Upper lobe of left lung (tissue), 6 donors: ENCODE data around the gene WBP2. TPM values are rescaled to one million over a fixed set of nuclear protein-coding genes. Genes with fewer than 3 reads are reported as not detected.
A peak's percentile ranks its signal among the peaks of the same experiment; 100 is the strongest.
"Not testable (repeated sequence)": the region's sequence is repeated elsewhere in the genome, so short reads cannot be mapped to it uniquely, and the experiment has no call there.

Experiments
- ATAC-seq, 2 donors: fragments of 200-7000 bp; cut with Tn5 transposase; one replicate each; pipeline ENCODE4 v1.9.1; 2022; ENCODE audit warnings: mild to moderate bottlenecking in 2 of 2, moderate library complexity in 2 of 2; ENCODE audit not compliant: low FRiP score in 2 of 2
- DNase-seq, 2 donors: peaks; one replicate each; pipeline ENCODE4 v3.0.0-alpha.2; 2019 to 2020
- H3K27ac ChIP-seq, 4 donors: fragments of 200-600 bp; sonication (generic); one replicate each; pipeline ENCODE4 v1.5.1; 2016 to 2019
- H3K27me3 ChIP-seq, 4 donors: fragments of 200-600 bp; sonication (generic); one replicate each; pipeline ENCODE4 v1.5.1; 2017 to 2019
- H3K36me3 ChIP-seq, 4 donors: fragments of 200-600 bp; sonication (generic); one replicate each; pipeline ENCODE4 v1.5.1; 2016 to 2019
- H3K4me1 ChIP-seq, 4 donors: fragments of 200-600 bp; sonication (generic); one replicate each; pipeline ENCODE4 v1.5.1; 2018 to 2019
- H3K4me3 ChIP-seq, 4 donors: fragments of 200-600 bp; sonication (generic); one replicate each; pipeline ENCODE4 v1.5.1; 2017 to 2019; ENCODE audit warnings: mild to moderate bottlenecking in 2 of 4, moderate library complexity in 1 of 4
- H3K9me3 ChIP-seq, 4 donors: fragments of 200-600 bp; sonication (generic); one replicate each; pipeline ENCODE4 v1.5.1; 2018 to 2019
- CTCF ChIP-seq, 6 experiments: fragments of 450-650 bp in 4 of 6; fragments of 200-600 bp in 2 of 6; sonication (generic) in 2 of 6; IDR thresholded peaks; one replicate each; pipeline ENCODE4 v1.5.1; 2016 to 2019; ENCODE audit warnings: antibody characterized with exemption in 6 of 6
- EP300 ChIP-seq, 4 donors: sonication (generic); formaldehyde crosslinking; IDR thresholded peaks; one replicate each; pipeline ENCODE4 v1.5.1; 2017; ENCODE audit warnings: antibody characterized with exemption in 4 of 4, control low read depth in 2 of 4
- POLR2A ChIP-seq, 4 donors: fragments of 450-650 bp; IDR thresholded peaks; one replicate each; pipeline ENCODE4 v1.5.1; 2016 to 2017; ENCODE audit warnings: antibody characterized with exemption in 4 of 4, mild to moderate bottlenecking in 2 of 4
- POLR2AphosphoS5 ChIP-seq, 2 donors: sonication (generic); formaldehyde crosslinking; IDR thresholded peaks; one replicate each; pipeline ENCODE4 v1.5.1; 2017; ENCODE audit warnings: antibody characterized with exemption in 2 of 2
- WGBS, 2 donors: methylation state at CpG; one replicate each; pipeline ENCODE4 v1.1.5; 2017 to 2018; 5-methylcytosine and 5-hydroxymethylcytosine counted together
- total RNA-seq, 6 donors: library from RNA; depleted of rRNA in 4 of 6; stranded (reverse); fragments of >200 nt in 4 of 6; gene quantifications; one replicate each; pipeline versions ENCODE4 v1.1.0 to v1.2.1, GENCODE V29; 2016 to 2021
- donor health status: DM: no; HTN: no; CAD: no; lungs with moderate emphysema.
- donor health status: DM: no; HTN: yes; CAD: no; lungs with severe emphysema.

WBP2 gene
- total RNA-seq, 6 donors from 2014 or later, result 70.1 to 183 (median 87.8) TPM

- ATAC-seq (no peak), DNase-seq (peak in 1 of 2 donors; percentile 43)
- H3K4me1 ChIP-seq, result peaks cover 53 to 69% (median 60%) of the 10 kb centered on the region in 4 donors
- H3K27ac ChIP-seq, result peak overlapping the region; percentile 82 to 94 (median 86)
- no peaks in the 10 kb centered on the region for H3K9me3 ChIP-seq
- peaks cover 0 to 3% (median 0%) of the 10 kb centered on the region in 4 donors for H3K27me3 ChIP-seq
- 57 to 72% methylated on average over 10 to 11 of the region's 11 CpGs for WGBS, 2 donors
- H3K36me3 ChIP-seq, result peaks cover 0 to 24% (median 10%) of the 10 kb centered on the region in 4 donors
- no peak overlapping the region for H3K4me3 ChIP-seq
- TF ChIP-seq POLR2A (IDR thresholded peaks at IDR 0.05) (no peak), POLR2AphosphoS5 (IDR thresholded peaks at IDR 0.05) (no peak), EP300 (IDR thresholded peaks at IDR 0.05) (peak in 1 of 4 donors; percentile 30)
Measured at GRCh38 chr17:75873587-75874322, 18.6 kb upstream of the WBP2 start.

GRCh38 chr17:75872434-75873351 is 17.6 kb upstream of the WBP2 start:
- Histone ChIP-seq H3K9me3 (no peaks in the 10 kb centered on the region), H3K27ac (peak overlapping the region; percentile 82 to 94 (median 86)), H3K27me3 (peaks cover 0 to 2% (median 0%) of the 10 kb centered on the region in 4 donors), H3K4me1 (peaks cover 48 to 63% (median 55%) of the 10 kb centered on the region in 4 donors), H3K36me3 (peaks cover 0 to 24% (median 10%) of the 10 kb centered on the region in 4 donors), H3K4me3 (no peak overlapping the region)
- TF ChIP-seq CTCF (IDR thresholded peaks at IDR 0.05) (no peak), POLR2A (IDR thresholded peaks at IDR 0.05) (peak in 1 of 4 donors; percentile 13), EP300 (IDR thresholded peaks at IDR 0.05) (no peak), POLR2AphosphoS5 (IDR thresholded peaks at IDR 0.05) (peak; percentile 6 to 33)
- WGBS, 2 donors, result 28 to 43% methylated on average over 3 to 13 of the region's 13 CpGs
- ATAC-seq (peak; percentile 57 to 68), DNase-seq (peak in 1 of 2 donors; percentile 74)

GRCh38 chr17:75870228-75870627 is 15.1 kb upstream of the WBP2 start:
- not testable (repeated sequence) for H3K4me3 ChIP-seq, H3K9me3 ChIP-seq, DNase-seq, H3K27me3 ChIP-seq, ATAC-seq
- peak overlapping the region; percentile 69 to 88 (median 80) for H3K27ac ChIP-seq
- H3K4me1 ChIP-seq, result peaks cover 24 to 40% (median 33%) of the 10 kb centered on the region in 4 donors
- 68 to 79% methylated on average over 10 of the region's 10 CpGs for WGBS, 2 donors
- H3K36me3 ChIP-seq, result peaks cover 0 to 18% (median 10%) of the 10 kb centered on the region in 4 donors

- Histone ChIP-seq H3K9me3 (no peaks in the 10 kb centered on the region), H3K4me3 (no peak overlapping the region), H3K4me1 (peaks cover 30 to 42% (median 35%) of the 10 kb centered on the region in 4 donors), H3K27me3 (no peaks in the 10 kb centered on the region), H3K36me3 (peaks cover 0 to 11% (median 6%) of the 10 kb centered on the region in 4 donors), H3K27ac (peak overlapping the region; percentile 69 to 88 (median 80))
- DNase-seq (peak in 1 of 2 donors; percentile 82), ATAC-seq (peak in 1 of 2 donors; percentile 59)
- TF ChIP-seq EP300 (IDR thresholded peaks at IDR 0.05) (peak in 1 of 4 donors; percentile 20), POLR2AphosphoS5 (IDR thresholded peaks at IDR 0.05) (peak; percentile 38 to 52), CTCF (IDR thresholded peaks at IDR 0.05) (no peak)
- WGBS, 2 donors, result 59 to 63% methylated on average over 20 to 23 of the region's 23 CpGs
Measured at GRCh38 chr17:75869282-75870141, 14.4 kb upstream of the WBP2 start.

- not testable (repeated sequence) for H3K36me3 ChIP-seq, H3K27me3 ChIP-seq, DNase-seq, H3K4me3 ChIP-seq, H3K9me3 ChIP-seq, ATAC-seq
- peaks cover 32 to 45% (median 39%) of the 10 kb centered on the region in 4 donors for H3K4me1 ChIP-seq
- peak overlapping the region; percentile 58 to 88 (median 74) for H3K27ac ChIP-seq
- WGBS, 2 donors, result 80 to 83% methylated on average over 7 to 12 of the region's 12 CpGs
Measured at GRCh38 chr17:75868730-75869281, 13.7 kb upstream of the WBP2 start.

GRCh38 chr17:75865404-75866188 is 10.5 kb upstream of the WBP2 start:
- not testable (repeated sequence) for H3K9me3 ChIP-seq, H3K4me3 ChIP-seq, ATAC-seq, H3K27me3 ChIP-seq, H3K36me3 ChIP-seq, DNase-seq
- Histone ChIP-seq H3K4me1 (peaks cover 15 to 38% (median 26%) of the 10 kb centered on the region in 4 donors), H3K27ac (peak overlapping the region in 3 of 4 donors; percentile 40 to 64 (median 63))
- WGBS, 2 donors, result 82 to 87% methylated on average over 17 of the region's 17 CpGs

- not testable (repeated sequence) for H3K9me3 ChIP-seq, H3K36me3 ChIP-seq, ATAC-seq, H3K4me3 ChIP-seq, H3K27me3 ChIP-seq, DNase-seq
- Histone ChIP-seq H3K4me1 (peaks cover 15 to 38% (median 25%) of the 10 kb centered on the region in 4 donors), H3K27ac (peak overlapping the region; percentile 40 to 66 (median 64))
- WGBS, 2 donors, result 68 to 79% methylated on average over 2 to 4 of the region's 4 CpGs
Measured at GRCh38 chr17:75864887-75865286, 9.8 kb upstream of the WBP2 start.
